GM11168 (cell line): ENCODE results near the gene VPS9D1.
"Not testable (repeated sequence)": the region's sequence is repeated elsewhere in the genome, so short reads cannot be mapped to it uniquely, and the experiment has no call there.

Experiments
- in situ Hi-C: fragments of 300-500 bp; cut with MboI; formaldehyde crosslinking; loops from one replicate; pipeline ENCODE4 v1.12.0; 2022; ENCODE audit warnings: low sequenced_read_pairs; ENCODE audit not compliant: unreplicated experiment

Gene VPS9D1

DNA sequence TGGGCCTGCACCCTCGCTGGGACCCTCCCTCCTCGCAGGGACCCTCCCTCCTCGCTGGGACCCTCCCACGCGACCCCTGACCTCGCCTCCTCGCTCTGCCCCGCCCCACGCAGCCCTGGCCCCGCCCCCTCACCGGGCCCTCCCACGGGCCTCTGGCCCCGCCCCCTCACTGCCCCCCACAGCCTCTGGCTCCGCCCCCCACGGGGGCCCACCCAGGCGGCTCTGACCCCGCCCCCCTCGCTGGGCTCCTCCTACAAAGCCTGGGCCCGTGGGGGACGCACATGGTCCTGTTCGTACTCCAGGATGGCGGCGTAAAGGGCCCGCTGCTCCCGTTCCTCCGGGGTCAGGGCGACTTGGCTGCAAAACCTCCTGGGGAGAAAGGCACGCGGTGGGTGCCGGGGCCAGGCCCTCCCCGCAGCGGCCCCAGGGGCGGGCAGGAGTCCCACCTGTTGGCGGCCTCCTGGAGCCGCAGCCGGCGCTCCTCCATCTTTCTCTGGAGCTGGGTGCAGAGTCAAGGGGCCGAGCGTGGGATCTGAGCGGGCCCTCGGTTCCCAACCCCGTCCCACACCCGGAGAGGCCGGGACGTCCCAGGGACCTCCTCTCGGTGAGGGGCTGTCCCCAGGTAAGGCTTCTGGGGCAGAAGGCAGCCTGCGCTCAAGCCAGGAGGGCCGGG lies 9.0 kb downstream of the VPS9D1 start:
- in situ Hi-C loops: no loop called here

DNA sequence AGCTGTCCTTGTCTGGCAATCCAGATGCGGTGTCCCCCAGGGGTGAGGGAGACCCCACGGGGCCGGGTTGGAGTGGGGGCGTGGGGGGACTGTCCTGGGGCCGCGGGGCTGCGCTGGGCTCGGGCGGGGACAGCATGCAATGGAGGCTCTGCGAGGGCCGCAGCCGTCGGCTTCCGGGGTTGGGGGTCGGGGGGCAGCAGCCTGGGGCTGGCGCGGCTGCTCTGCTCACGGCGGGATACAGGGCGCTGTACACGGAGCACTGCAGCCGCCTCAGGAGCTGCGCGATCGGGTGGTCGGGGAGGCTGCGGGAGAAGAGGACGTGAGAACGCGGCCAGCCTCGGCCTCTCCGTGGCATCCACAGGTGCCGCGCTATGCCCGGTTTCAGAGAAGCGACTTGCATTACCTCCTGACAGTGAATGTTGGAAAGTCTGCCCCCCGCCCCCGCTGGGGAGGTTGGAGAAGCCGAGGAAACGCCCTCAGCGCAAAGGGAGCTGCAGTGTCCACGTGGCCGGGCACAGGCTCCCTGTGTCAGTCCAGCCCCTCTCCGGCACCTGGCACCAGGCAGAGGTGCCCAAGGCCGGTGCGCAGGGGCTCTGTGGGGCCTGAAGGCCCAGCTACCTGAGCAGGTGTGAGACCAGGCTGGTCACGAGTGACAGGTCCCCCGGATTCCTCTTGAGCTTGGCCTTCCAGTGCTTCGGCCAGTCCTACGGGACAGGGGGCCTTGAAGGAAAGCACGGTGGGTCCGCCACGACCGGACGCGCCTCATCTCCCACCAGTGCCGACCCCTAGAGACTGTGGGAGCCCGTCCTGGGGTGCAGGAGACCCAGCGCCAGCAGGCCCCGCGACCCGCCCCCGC lies 9.8 kb downstream of the VPS9D1 start:
- in situ Hi-C loops: no loop called here

DNA sequence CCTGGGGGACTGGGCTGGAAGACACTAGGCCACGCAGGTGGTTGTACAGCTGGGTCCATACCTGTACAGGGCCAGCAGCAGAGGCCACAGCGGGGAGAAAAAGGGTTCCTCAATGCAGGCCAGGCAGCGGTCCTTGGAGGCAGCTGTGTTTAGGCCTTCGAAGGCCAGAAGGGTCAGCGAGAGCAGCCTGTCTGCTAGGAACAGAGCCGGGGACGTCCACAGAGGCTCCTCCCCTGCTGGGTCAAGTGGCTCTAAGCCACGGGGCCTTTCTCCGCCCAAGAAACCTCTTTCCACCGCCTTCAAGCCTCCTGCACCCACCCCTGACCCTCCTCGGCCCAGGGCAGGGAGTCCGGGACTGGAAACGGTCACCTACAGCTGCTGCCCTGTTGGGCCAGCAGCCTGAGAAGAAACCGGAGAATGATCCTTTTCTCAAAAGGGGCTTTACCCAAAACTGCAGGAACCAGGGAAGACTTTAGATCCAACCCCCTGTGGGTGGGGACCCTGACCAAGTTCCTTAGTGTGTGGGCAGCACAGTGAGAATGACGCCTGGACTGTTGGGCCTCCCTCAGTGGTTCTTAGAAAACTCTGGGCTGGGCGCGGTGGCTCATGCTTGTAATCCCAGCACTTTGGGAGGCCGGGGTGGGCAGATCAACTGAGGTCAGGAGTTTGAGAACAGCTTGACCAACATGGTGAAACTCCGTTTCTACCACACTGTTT lies 10.8 kb downstream of the VPS9D1 start:
- in situ Hi-C loops: loop anchor here (5.0 to 10.0 kb wide), 2 partner anchors 82 to 155 kb away; no protein-coding TSS in a partner anchor

DNA sequence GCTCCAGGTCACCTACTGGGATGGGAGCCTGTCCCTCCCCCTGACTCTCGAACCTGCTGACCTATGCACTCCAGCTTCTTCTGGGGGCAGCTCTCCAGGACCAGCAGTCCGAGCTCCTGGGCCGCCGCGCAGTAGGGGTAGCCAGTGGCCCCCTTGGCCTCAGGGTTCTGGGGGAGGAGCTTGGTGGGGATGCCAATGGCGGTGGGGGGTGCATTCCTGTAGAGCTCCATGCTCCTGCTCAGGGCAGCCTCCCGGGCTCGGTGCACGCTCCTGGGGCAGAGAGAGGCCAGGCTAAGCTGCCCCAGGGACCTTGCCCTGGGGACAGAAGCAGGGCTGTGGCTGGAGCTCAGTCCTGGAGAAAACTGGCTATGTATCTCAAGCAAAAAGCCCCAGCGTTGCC lies 11.5 kb downstream of the VPS9D1 start:
- in situ Hi-C loops: loop anchor here (5.0 to 10.0 kb wide), 2 partner anchors 83 to 156 kb away; no protein-coding TSS in a partner anchor

DNA sequence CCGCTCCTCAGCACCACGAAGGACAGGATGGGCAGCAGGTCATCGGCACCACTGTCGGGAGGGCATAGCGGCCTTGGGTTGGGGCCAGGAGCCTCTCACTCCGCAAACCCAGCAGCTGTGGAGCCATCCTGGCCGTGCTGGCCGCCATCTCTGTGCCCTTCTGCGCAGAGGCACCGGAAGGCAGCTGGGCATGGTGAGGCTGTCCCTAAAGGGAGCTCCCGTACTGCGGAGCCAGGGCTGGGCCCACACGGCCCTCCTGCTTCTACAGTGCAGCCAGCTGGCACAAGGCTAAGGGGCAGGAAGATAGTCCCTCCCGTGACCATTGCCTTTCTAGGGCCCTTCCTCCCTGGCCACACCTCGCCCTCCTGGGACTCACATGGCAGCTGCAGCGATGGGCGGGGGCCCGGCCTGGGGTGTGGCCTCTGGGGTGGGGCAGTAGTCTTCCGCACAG lies 12.2 kb downstream of the VPS9D1 start:
- in situ Hi-C loops: loop anchor here (5.0 to 10.0 kb wide), 2 partner anchors 84 to 156 kb away; no protein-coding TSS in a partner anchor

DNA sequence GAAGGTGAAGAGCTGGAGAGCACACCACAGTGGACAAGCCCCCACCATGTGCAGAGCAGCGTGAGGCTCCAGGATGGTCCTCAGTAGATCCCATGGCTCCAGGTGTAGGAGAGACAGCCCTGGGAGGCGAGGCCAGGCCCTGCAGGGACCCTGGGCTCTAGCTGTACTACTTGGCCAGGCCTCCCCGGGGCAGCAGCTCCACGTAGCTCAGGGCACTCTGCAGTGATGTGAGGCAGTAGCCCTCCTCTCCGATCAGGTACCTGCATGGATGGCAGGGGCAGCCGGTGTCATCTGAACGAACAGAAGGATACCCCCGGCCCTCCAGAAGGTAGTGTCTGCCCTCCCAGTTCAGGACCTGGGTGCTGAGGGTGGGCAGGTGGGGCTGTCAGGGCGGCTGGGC lies 13.0 kb downstream of the VPS9D1 start:
- in situ Hi-C loops: loop anchor here (5.0 to 10.0 kb wide), 2 partner anchors 85 to 157 kb away; no protein-coding TSS in a partner anchor

DNA sequence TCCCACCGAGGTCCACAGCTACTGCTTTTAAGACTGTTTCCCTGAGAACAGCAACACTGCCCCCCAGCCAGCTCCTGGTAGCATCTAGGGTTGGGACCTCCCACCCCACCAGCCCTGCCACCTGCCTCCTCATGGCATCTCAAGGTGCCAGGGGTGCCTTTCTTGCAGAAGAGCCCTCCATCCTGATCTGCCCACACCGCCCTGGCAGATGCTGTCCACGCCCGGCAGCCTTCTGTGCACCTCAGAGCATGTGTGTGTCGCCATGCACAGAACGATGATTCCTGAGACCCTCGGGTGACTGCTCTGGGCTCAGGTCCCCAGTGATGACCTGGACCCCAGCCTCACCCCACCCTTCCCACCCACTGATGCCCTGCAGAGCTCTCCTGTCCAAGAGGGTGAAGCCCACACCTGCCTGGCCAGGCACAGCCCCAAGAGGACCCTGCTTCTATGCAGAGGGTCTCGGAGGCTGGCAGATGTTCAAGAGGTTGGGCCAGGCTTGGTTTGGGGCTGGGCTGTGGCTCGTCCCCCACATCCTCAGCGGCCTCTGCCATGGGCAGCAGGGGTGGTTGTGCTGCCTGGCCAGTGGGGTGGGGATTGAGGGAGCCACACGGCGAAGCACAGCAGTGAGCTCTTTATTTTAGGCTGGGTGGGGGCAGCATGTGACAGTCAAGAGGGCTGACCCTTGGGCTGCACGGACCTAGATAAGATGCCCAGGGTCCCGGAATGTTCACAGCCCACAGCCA lies 14.0 kb downstream of the VPS9D1 start:
- in situ Hi-C loops: loop anchor here (5.0 to 10.0 kb wide), 2 partner anchors 86 to 158 kb away; no protein-coding TSS in a partner anchor

DNA sequence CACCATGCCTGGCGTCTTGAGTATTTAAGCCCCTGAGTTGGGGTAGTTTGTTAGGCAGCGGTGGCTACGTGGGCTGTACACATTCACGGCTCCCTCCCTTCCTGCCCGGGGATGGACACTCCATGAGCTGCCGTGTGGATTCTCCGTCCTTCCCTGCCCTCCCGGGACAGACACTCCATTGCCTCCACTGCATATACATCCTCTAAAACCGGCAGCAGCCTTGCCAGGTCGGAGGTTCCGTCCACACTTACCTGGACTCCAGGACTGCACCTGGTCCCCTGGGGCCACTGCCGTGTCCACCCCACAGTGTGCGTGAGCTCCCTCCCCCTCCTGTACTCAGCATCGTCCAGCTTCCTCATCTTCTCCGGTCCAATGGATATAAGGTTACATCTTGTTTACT lies 15.7 kb downstream of the VPS9D1 start:
- in situ Hi-C loops: loop anchor here (5.0 to 10.0 kb wide), 2 partner anchors 87 to 160 kb away; no protein-coding TSS in a partner anchor

DNA sequence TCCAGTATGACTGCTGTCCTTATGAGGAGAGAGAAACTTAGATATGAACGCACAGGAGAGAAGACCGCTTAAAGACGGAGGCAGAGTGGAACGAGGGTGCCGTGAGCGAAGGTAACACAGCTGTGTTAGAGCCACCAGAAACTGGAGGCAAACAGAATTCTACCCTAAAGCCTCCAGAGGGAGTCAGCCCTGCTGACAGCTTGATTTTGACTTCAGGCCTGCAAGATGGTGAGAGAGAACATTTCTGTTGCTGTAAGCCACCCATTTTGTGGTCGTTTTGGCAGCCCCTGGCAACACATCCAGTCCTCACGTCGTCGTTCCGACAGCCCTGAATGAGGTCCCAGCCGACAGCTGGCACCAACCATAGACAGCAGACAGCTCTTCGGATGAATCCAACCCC lies 16.4 kb downstream of the VPS9D1 start:
- in situ Hi-C loops: loop anchor here (10.0 kb wide), 1 partner anchor 161 kb away; no protein-coding TSS in a partner anchor

DNA sequence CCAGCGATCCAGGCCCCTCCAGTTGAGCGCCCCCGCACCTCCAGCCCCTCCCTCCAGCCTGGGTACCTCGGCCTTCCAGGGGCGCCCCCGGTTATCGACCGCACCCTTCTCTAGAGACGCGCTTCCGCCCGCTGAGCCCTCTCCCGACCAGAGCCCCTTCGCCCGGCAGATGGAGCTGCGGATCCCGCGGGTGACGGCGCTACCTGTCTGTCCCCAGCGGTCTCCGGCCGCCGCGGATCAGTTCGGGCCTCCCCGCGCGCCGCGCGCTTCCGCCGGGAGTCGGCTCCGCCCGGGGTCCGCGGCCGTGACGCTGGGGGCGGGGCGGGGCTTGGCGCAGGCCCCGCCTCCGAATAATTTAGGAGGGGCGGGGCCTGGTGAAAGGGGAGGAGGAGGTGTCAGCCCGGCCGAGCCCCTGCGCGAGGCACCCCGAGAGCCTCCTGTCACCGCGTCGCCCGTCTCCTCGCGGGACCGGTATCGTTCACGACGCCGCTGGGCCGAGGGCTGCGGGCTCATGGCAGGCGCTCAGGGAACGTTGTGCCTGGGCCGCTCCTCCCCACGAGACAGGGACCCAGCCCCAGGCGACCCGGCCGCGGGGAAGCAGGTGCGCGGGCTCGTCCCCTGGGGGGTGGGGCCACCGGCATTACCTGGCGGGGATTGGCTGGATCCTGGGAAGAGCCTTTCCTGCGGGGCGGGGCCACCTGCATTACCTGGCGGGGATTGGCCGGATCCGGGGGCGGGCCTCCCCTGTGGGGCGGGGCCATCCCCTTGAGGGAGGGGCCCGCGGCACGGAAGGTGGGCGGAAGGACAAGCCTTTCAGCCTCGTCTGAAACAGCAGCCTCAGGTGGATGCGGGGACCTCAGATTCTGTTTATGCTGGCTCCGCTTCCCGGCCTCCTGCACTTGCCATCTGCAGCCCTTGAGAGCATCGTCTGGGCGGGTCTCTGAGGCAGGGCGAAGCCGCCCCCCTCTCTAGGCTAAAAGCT lies 19.0 kb downstream of the VPS9D1 start, which contains the start of gene SPATA2L:
Gene SPATA2L, minus strand, starts transcription at position 281 of the 982 bp plus-strand sequence. CDS start 473 bp downstream, outside the sequence.
- in situ Hi-C loops: loop anchor here (10.0 kb wide), 1 partner anchor 163 kb away; no protein-coding TSS in a partner anchor

DNA sequence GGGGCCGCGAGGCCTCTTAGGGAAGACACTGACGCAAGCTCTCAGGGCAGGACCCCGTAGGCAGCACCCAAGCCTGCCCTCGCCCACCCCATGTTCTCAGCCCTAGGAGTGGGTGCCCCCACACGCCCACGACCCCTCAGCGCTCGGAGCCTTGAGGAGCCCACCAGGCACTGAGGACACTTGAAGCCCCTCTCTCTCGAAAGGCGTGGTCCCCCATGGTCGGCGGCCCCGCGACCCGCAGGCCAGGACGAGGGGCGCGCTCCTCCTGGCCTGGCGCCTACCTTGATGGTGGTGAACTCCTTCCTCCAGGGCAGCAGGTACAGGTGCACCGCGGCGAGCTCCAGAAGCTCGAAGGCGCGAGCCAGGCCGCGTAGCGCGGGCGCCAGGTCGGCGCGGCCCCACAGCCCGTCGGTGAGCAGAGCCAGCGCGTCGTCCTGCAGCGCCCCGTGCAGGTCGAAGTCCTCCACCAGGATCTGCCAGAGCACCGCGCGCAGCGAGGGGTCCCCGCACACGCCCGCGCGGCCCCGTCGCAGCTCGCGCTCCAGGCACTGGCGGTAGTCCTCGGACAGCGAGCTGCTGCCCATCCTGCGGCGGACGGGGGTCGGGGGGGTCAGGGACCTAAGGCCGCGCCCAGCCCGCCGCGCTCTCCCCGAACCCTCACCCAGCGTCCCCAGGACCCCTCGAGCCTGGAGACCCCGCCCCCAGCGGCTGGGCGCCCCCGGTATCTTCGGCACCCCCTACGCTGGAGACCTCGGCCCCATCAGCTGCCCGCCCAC lies 19.9 kb downstream of the VPS9D1 start:
- in situ Hi-C loops: loop anchor here (10.0 kb wide), 1 partner anchor 164 kb away; no protein-coding TSS in a partner anchor

DNA sequence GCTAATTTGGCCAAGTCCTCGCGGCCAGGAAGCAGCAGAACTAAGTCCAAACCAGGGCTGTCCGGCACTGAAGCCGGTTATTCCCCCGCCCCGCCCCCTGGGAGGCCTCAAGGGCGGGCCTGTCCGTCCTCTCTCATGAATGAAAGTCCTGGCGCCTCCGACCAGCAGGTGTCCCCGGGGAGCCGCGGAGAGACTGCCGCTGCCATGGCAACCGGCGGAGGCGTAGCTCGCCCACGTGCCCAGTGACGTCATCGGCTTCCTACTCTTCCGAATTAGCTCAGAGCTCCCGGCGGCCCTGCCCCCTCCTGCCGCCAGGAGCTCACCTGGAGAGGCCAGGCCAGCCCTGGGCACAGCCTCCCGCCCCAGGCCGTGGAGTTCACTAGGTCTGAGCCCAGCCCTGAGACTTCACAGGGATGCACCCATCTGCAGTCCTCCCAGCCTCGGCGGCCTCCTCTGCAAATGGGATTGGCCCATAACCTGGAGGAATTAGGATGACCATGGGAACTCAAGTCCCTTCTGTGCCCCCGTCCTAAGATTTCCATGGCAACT lies 20.5 kb downstream of the VPS9D1 start:
- in situ Hi-C loops: loop anchor here (10.0 kb wide), 1 partner anchor 165 kb away; no protein-coding TSS in a partner anchor

DNA sequence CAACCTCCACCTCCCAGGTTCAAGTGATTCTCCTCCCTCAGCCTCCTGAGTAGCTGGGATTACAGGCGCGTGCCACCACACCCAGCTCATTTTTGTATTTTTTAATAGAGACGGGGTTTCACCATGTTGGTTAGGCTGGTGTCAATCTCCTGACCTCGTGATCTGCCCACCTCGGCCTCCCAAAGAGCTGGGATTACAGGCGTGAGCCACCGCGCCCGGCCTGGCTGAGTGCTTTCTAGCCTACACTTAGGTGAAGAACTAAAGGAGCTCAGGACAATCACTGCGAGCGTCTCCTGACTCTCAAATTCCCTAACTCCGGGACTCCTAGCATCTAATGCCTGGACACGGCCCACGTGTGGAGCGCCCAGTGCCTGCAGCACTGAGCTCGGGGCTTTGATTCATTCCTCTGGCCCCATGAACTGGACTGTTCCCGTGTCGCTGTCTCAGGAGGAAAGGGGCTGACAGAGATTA lies 21.0 kb downstream of the VPS9D1 start:
- in situ Hi-C loops: loop anchor here (10.0 kb wide), 1 partner anchor 165 kb away; no protein-coding TSS in a partner anchor

DNA sequence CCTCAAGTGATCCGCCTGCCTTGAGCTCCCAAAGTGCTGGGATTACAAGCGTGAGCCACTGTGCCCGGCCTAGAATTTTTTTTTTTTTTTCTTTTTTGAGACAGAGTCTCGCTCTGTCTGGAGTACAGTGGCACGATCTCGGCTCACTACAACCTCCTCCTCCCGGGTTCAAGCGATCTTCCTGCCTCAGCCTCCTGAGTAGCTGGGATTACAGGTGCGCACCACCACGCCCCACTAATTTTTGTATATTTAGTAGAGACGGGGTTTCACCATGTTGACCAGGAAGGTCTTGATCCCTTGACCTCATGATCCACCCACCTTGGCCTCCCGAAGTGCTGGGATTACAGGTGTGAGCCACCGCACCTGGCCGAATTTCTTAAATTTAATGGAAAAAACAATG lies 22.0 kb downstream of the VPS9D1 start:
- in situ Hi-C loops: not testable (repeated sequence)

DNA sequence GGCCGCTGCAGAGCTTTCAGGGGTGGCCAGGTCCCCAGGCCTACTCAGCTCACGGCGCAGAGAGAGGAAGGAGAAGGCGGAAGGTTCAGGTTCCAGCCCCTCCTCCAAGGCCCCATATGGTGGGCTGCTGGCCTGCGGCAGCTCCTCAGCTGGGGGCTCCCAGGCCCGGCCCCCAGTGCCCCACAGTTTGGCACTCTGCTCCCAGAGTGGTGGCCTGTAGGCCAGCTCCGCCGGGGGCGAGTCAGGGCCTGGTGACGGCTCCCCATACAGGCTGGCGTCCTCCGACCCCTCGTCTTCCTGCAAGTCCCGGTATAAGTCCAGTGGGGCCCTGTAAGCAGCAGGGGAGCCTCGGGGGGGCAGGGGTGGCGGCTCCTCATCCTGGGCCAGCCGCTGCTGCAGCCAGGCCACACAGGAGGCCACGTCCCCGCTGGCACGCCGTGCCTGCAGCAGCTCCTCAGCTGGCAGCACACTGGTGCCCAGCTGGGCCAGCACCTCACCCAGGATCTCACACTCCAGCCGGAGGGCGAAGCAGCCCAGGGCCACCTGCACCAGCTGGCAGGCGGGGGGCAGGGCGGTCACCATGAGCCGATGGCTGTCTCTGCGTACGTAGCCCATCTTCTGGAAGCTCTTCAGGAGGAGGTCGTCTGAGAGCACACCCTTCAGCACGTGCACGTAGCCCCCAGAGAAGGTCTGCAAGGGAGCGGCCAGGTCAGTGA lies 22.9 kb downstream of the VPS9D1 start:
- in situ Hi-C loops: no loop called here

DNA sequence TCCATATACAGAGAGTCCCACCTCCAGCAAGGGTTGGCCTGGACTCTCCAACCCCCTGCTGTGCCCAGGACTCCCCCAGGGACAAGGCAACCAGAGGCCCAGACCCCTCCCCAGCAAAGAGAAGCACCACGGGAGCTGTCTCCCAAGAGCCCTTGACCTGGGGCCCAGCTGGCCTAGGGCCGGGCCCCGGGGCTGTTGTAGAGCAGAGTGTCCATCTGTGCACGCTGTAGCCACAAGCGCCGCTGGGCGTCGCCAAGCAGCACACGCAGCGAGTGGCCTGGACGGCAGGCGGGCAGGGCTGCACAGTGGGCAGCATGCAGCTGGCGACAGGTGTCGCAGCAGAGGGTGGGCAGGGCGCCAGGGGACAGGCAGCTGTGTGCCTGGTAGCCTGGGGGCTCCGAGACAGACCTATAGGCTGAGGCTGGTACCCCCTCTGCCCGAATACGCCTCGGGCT lies 23.5 kb downstream of the VPS9D1 start:
- in situ Hi-C loops: no loop called here
